ENCODE measurements around the gene BMI1. TPM values are rescaled to one million over a fixed set of nuclear protein-coding genes. Genes with fewer than 3 reads are reported as not detected.

BMI1 gene
- total and polyA plus RNA-seq, 2 experiments from 2014 or later, result 2.3 to 10.7 TPM

DNA sequence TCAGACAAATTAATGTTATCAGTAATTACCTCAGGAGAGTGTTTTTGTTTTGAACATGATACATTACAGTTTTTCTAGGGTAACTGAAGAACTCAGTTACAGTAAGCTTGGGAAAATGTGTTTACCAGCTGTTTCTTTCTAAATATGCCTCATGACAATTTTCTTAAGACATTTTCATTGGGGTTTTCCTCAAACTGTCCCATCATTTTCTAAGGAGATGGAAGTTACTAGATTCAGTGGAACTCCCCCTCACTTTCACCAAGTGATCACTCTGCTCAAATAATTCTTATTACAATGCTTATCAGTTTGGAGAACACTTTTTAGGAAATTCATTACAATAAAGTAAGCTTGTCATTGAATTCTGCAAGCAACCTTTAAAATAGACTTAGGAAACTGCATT lies 18.0 kb downstream of the BMI1 start:
- no peak for ATAC-seq
- Histone ChIP-seq H3K9me2 (ENCODE audit: insufficient read depth) (no peaks in the 10 kb centered on the region), H3K27me3 (ENCODE audit: insufficient read depth) (peaks cover 100% of the 10 kb centered on the region), H3K79me2 (replicated peaks; ENCODE audit: insufficient read depth) (no peaks in the 10 kb centered on the region), H3K27ac (ENCODE audit: low read depth) (no peak overlapping the region), H3K4me1 (ENCODE audit: insufficient read depth) (peaks cover 32% of the 10 kb centered on the region), H3K4me3 (no peak overlapping the region), H3K36me3 (ENCODE audit: insufficient read depth) (no peaks in the 10 kb centered on the region), H2AFZ (no peak overlapping the region), H4K20me1 (replicated peaks; ENCODE audit: insufficient read depth) (peaks cover 22% of the 10 kb centered on the region), H3K4me2 (no peak overlapping the region), H3F3A (replicated peaks; ENCODE audit: low read depth) (peaks cover 22% of the 10 kb centered on the region)
- TF ChIP-seq EZH2 (IDR thresholded peaks at IDR 0.05; ENCODE audit: low read depth, unreplicated experiment), result peak; percentile 37
- TF ChIP-seq, protein P1, sequence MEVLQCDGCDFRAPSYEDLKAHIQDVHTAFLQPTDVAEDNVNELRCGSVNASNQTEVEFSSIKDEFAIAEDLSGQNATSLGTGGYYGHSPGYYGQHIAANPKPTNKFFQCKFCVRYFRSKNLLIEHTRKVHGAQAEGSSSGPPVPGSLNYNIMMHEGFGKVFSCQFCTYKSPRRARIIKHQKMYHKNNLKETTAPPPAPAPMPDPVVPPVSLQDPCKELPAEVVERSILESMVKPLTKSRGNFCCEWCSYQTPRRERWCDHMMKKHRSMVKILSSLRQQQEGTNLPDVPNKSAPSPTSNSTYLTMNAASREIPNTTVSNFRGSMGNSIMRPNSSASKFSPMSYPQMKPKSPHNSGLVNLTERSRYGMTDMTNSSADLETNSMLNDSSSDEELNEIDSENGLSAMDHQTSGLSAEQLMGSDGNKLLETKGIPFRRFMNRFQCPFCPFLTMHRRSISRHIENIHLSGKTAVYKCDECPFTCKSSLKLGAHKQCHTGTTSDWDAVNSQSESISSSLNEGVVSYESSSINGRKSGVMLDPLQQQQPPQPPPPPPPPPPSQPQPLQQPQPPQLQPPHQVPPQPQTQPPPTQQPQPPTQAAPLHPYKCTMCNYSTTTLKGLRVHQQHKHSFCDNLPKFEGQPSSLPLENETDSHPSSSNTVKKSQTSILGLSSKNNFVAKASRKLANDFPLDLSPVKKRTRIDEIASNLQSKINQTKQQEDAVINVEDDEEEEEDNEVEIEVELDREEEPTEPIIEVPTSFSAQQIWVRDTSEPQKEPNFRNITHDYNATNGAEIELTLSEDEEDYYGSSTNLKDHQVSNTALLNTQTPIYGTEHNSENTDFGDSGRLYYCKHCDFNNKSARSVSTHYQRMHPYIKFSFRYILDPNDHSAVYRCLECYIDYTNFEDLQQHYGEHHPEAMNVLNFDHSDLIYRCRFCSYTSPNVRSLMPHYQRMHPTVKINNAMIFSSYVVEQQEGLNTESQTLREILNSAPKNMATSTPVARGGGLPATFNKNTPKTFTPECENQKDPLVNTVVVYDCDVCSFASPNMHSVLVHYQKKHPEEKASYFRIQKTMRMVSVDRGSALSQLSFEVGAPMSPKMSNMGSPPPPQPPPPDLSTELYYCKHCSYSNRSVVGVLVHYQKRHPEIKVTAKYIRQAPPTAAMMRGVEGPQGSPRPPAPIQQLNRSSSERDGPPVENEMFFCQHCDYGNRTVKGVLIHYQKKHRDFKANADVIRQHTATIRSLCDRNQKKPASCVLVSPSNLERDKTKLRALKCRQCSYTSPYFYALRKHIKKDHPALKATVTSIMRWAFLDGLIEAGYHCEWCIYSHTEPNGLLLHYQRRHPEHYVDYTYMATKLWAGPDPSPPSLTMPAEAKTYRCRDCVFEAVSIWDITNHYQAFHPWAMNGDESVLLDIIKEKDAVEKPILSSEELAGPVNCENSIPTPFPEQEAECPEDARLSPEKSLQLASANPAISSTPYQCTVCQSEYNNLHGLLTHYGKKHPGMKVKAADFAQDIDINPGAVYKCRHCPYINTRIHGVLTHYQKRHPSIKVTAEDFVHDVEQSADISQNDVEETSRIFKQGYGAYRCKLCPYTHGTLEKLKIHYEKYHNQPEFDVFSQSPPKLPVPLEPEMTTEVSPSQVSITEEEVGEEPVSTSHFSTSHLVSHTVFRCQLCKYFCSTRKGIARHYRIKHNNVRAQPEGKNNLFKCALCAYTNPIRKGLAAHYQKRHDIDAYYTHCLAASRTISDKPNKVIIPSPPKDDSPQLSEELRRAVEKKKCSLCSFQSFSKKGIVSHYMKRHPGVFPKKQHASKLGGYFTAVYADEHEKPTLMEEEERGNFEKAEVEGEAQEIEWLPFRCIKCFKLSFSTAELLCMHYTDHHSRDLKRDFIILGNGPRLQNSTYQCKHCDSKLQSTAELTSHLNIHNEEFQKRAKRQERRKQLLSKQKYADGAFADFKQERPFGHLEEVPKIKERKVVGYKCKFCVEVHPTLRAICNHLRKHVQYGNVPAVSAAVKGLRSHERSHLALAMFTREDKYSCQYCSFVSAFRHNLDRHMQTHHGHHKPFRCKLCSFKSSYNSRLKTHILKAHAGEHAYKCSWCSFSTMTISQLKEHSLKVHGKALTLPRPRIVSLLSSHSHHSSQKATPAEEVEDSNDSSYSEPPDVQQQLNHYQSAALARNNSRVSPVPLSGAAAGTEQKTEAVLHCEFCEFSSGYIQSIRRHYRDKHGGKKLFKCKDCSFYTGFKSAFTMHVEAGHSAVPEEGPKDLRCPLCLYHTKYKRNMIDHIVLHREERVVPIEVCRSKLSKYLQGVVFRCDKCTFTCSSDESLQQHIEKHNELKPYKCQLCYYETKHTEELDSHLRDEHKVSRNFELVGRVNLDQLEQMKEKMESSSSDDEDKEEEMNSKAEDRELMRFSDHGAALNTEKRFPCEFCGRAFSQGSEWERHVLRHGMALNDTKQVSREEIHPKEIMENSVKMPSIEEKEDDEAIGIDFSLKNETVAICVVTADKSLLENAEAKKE (CRISPR knock-in tag; IDR thresholded peaks at IDR 0.05), result no peak
- TF ChIP-seq, protein P2, sequence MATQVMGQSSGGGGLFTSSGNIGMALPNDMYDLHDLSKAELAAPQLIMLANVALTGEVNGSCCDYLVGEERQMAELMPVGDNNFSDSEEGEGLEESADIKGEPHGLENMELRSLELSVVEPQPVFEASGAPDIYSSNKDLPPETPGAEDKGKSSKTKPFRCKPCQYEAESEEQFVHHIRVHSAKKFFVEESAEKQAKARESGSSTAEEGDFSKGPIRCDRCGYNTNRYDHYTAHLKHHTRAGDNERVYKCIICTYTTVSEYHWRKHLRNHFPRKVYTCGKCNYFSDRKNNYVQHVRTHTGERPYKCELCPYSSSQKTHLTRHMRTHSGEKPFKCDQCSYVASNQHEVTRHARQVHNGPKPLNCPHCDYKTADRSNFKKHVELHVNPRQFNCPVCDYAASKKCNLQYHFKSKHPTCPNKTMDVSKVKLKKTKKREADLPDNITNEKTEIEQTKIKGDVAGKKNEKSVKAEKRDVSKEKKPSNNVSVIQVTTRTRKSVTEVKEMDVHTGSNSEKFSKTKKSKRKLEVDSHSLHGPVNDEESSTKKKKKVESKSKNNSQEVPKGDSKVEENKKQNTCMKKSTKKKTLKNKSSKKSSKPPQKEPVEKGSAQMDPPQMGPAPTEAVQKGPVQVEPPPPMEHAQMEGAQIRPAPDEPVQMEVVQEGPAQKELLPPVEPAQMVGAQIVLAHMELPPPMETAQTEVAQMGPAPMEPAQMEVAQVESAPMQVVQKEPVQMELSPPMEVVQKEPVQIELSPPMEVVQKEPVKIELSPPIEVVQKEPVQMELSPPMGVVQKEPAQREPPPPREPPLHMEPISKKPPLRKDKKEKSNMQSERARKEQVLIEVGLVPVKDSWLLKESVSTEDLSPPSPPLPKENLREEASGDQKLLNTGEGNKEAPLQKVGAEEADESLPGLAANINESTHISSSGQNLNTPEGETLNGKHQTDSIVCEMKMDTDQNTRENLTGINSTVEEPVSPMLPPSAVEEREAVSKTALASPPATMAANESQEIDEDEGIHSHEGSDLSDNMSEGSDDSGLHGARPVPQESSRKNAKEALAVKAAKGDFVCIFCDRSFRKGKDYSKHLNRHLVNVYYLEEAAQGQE (IDR thresholded peaks at IDR 0.05; ENCODE audit: unreplicated experiment), result no peak
- TF ChIP-seq, protein P3, sequence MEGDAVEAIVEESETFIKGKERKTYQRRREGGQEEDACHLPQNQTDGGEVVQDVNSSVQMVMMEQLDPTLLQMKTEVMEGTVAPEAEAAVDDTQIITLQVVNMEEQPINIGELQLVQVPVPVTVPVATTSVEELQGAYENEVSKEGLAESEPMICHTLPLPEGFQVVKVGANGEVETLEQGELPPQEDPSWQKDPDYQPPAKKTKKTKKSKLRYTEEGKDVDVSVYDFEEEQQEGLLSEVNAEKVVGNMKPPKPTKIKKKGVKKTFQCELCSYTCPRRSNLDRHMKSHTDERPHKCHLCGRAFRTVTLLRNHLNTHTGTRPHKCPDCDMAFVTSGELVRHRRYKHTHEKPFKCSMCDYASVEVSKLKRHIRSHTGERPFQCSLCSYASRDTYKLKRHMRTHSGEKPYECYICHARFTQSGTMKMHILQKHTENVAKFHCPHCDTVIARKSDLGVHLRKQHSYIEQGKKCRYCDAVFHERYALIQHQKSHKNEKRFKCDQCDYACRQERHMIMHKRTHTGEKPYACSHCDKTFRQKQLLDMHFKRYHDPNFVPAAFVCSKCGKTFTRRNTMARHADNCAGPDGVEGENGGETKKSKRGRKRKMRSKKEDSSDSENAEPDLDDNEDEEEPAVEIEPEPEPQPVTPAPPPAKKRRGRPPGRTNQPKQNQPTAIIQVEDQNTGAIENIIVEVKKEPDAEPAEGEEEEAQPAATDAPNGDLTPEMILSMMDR (conservative IDR thresholded peaks at IDR 0.05; ENCODE audit: low read depth in 2 of 2), result no peak
- TF ChIP-seq CREB1 (CRISPR knock-in tag; IDR thresholded peaks at IDR 0.05; ENCODE audit: low read depth), result no peak
- no peak for TF ChIP-seq JUNB (IDR thresholded peaks at IDR 0.05; ENCODE audit: unreplicated experiment)
- TF ChIP-seq POLR2AphosphoS5 (IDR thresholded peaks at IDR 0.05; ENCODE audit: low read depth), result no peak
- TF ChIP-seq, protein P4, sequence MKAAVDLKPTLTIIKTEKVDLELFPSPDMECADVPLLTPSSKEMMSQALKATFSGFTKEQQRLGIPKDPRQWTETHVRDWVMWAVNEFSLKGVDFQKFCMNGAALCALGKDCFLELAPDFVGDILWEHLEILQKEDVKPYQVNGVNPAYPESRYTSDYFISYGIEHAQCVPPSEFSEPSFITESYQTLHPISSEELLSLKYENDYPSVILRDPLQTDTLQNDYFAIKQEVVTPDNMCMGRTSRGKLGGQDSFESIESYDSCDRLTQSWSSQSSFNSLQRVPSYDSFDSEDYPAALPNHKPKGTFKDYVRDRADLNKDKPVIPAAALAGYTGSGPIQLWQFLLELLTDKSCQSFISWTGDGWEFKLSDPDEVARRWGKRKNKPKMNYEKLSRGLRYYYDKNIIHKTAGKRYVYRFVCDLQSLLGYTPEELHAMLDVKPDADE (IDR thresholded peaks at IDR 0.05), result no peak
- H3K27me3 Mint-ChIP-seq (ENCODE audit: insufficient read depth, low read depth, poor library complexity), result peaks cover 94% of the 10 kb centered on the region
- DNase-seq (ENCODE audit: low spot score), result no peak
- H3K4me3 Mint-ChIP-seq, result no peak overlapping the region
- no peak overlapping the region for H3K27ac Mint-ChIP-seq
- H3K9me3 Mint-ChIP-seq, result no peaks in the 10 kb centered on the region; the same call in 2 of the 3 replicates
- no peaks in the 10 kb centered on the region for H3K36me3 Mint-ChIP-seq (ENCODE audit: low read depth)
- peaks cover 18% of the 10 kb centered on the region for H3K4me1 Mint-ChIP-seq
